ENCODE data around the gene EME2. TPM values are rescaled to one million over a fixed set of nuclear protein-coding genes. Genes with fewer than 3 reads are reported as not detected.

The EME2 gene
- total and polyA plus RNA-seq, 2 experiments from 2014 or later = 4.1 to 15.0 TPM

GRCh38 chr16:1785846-1786170 is 13.2 kb downstream of the EME2 start:
- Mint-ChIP-seq H3K9me3 (peaks cover 10% of the 10 kb centered on the region; the same call in 2 of the 3 replicates), H3K27me3 (ENCODE audit: insufficient read depth, low read depth, poor library complexity) (peaks cover 24% of the 10 kb centered on the region), H3K36me3 (ENCODE audit: low read depth) (peaks cover 16% of the 10 kb centered on the region), H3K4me1 (peaks cover 5% of the 10 kb centered on the region), H3K27ac (no peak overlapping the region), H3K4me3 (no peak overlapping the region)
- peaks cover 4% of the 10 kb centered on the region; the same call in 1 of the 2 replicates for H3K4me1 ChIP-seq (ENCODE audit: insufficient read depth)
- no peaks in the 10 kb centered on the region for H3K9me2 ChIP-seq (ENCODE audit: insufficient read depth)
- H3K4me3 ChIP-seq = no peak overlapping the region
- no peak overlapping the region for H3K27ac ChIP-seq (ENCODE audit: low read depth)
- TF ChIP-seq, protein P1, sequence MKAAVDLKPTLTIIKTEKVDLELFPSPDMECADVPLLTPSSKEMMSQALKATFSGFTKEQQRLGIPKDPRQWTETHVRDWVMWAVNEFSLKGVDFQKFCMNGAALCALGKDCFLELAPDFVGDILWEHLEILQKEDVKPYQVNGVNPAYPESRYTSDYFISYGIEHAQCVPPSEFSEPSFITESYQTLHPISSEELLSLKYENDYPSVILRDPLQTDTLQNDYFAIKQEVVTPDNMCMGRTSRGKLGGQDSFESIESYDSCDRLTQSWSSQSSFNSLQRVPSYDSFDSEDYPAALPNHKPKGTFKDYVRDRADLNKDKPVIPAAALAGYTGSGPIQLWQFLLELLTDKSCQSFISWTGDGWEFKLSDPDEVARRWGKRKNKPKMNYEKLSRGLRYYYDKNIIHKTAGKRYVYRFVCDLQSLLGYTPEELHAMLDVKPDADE (IDR thresholded peaks at IDR 0.05) = no peak
- TF ChIP-seq REST (IDR thresholded peaks at IDR 0.05; ENCODE audit: unreplicated experiment) (no peak), ZNF462 (CRISPR knock-in tag; IDR thresholded peaks at IDR 0.05) (no peak), ZNF114 (CRISPR knock-in tag; IDR thresholded peaks at IDR 0.05) (no peak), ZNF331 (CRISPR knock-in tag; IDR thresholded peaks at IDR 0.05; ENCODE audit: low read depth) (no peak), EZH2 (IDR thresholded peaks at IDR 0.05; ENCODE audit: low read depth, unreplicated experiment) (no peak), NANOG (IDR thresholded peaks at IDR 0.05; ENCODE audit: borderline replicate concordance) (no peak)
- H3K79me2 ChIP-seq (replicated peaks; ENCODE audit: insufficient read depth) = peaks cover 35% of the 10 kb centered on the region
- DNase-seq (ENCODE audit: low spot score) (no peak), ATAC-seq (no peak)
- no peak overlapping the region for H3K4me2 ChIP-seq
- H4K20me1 ChIP-seq (replicated peaks; ENCODE audit: insufficient read depth) = peaks cover 16% of the 10 kb centered on the region
- no peak overlapping the region for H2AFZ ChIP-seq
- 0 out of 2 replicates have a peak, but pooled peaks cover 3% of the 10 kb centered on the region for H3F3A ChIP-seq (replicated peaks; ENCODE audit: low read depth)
- no peaks in the 10 kb centered on the region for H3K27me3 ChIP-seq (ENCODE audit: insufficient read depth)
- H3K36me3 ChIP-seq (ENCODE audit: insufficient read depth) = no peaks in the 10 kb centered on the region

Data from GM23338 (cell line).